Activated CD8-positive, alpha-beta memory T cell treated with anti-CD3 and anti-CD28 coated beads for 4 hours (primary cell): ENCODE results near the gene TECR.
"Not testable (repeated sequence)": the region's sequence is repeated elsewhere in the genome, so short reads cannot be mapped to it uniquely, and the experiment has no call there.

Experiments used
- DNase-seq, 2 donors: peaks; one replicate each; pipeline ENCODE4 v3.0.0-alpha.2; 2020; ENCODE audit warnings: low read depth in 2 of 2

TECR gene

GRCh38 chr19:14585187-14585586 is 55.8 kb downstream of the TECR start:
- DNase-seq, result not testable (repeated sequence)

GRCh38 chr19:14589433-14589832 is 60.0 kb downstream of the TECR start:
- not testable (repeated sequence) for DNase-seq

GRCh38 chr19:14595558-14595957 is 66.2 kb downstream of the TECR start:
- DNase-seq, result no peak

- no peak for DNase-seq
These were observed 70.3 kb downstream of the TECR start for GRCh38 chr19:14599548-14600147.

DNA sequence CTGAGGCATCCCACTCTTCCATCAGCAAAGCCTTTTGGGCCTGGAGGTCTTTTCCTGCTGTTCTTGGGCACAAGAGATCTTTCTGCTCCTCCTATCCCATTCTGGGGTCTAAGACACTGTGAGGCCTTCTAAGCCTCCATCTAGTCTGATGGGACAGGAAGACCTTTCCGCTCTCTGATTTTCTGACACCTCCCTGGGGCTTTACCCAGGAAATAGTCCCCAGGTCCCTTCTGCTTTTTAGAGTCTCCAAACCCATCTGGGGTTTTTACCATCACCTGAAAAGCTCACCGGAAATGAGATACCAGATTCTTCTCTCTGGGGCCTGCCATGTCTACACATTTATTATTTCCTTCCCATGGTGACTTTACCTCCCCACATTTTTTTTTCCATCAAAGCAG is 74.6 kb downstream of the TECR start:
- no peak for DNase-seq

DNA sequence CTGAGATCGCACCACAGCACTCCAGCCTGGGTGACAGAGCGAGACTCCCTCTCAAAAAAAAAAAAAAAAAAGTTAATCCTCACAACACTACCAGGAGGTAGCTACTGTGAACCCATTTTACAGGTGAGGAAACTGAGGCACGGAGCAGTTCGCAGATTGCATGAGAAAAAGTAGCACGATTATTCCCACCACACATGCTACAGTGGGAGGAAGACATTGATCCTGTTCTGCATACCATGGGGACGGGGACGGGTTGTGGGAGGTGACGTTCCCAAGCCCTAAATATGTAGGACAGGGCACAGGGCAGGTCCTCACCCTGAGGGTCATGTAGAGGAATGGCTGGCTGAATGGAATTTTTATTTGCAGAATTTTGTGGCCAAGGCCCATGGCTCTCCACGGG is 77.2 kb downstream of the TECR start:
- DNase-seq, result no peak

- DNase-seq, result no peak
These were observed 81.7 kb downstream of the TECR start for GRCh38 chr19:14611051-14611450.

GRCh38 chr19:14612242-14612641 is 82.8 kb downstream of the TECR start:
- not testable (repeated sequence) for DNase-seq

DNA sequence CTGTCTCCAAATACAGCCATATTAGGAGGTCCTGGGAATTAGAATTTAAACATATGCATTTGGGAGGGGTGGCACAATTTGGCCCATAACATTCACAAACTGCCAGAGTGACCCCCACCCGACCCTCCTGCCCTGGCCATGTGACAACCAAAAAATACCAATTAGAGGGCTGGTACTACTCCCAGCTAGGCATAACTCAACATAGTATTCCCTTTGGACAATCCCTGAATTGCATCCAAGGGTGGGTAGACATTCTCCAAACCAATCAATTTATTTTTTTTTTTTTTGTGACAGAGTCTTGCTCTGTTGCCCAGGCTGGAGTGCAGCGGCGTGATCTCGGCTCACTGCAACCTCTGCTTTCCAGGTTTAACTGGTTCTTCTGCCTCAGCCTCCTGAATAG is 83.3 kb downstream of the TECR start:
- DNase-seq, result no peak

- not testable (repeated sequence) for DNase-seq
These were observed 84.2 kb downstream of the TECR start for GRCh38 chr19:14613399-14614098.

- no peak for DNase-seq
These were observed 84.7 kb downstream of the TECR start for GRCh38 chr19:14614099-14614412.
